RWPE1 (cell line): ENCODE measurements around the gene AMBRA1.

Experiments used
- CTCF ChIA-PET: fragments of 350-600 bp; sonication (Branson Sonifier 250); formaldehyde crosslinking; extraction: SDS; loops from one replicate; lab custom pipeline; 2021; lab: Yijun Ruan, JAX
- POLR2A ChIA-PET: fragments of 400-600 bp; formaldehyde crosslinking; extraction: SDS; loops from one replicate; lab custom pipeline; 2020; ENCODE audit warnings: antibody characterized with exemption; ENCODE audit not compliant: low non-redundant PET; lab: Yijun Ruan, JAX
- DNase-seq: peaks from one replicate; pipeline ENCODE4 v3.0.0; 2012; ENCODE audit warnings: low spot score
- H3K27ac ChIP-seq: fragments of 450-650 bp; 2 replicates; pipeline ENCODE4 v1.5.1; 2017
- TF ChIP-seq, protein P1 (sequence below): fragments of 450-650 bp; conservative IDR thresholded peaks from 2 replicates; pipeline ENCODE4 v1.5.1; 2017; ENCODE audit warnings: low read depth, mild to moderate bottlenecking

AMBRA1 gene

DNA sequence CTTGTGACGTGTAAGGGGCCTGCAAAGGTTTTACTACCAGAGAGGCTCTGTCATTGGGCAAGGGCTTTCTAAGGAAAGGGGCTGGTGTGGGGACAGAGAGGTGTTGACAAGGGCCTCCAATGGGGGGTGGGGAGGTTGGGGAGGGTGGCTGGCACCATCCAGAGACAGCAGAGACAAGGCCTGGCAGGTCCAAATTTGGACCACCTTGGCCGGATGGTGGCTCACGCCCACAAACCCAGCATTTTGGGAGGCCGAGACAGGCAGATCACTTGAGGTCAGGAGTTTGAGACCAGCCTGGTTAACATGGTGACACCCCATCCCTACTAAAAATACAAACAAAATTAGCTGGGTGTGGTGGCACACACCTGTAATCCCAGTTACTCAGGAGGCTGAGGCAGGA is 200.1 kb downstream of the AMBRA1 start:
- DNase-seq, result no peak
- CTCF ChIA-PET, result interaction anchor here (1.1 kb wide), 1 partner anchor 135 kb away, joined by 7 read pairs; no protein-coding TSS in a partner anchor
- TF ChIP-seq, protein P1, sequence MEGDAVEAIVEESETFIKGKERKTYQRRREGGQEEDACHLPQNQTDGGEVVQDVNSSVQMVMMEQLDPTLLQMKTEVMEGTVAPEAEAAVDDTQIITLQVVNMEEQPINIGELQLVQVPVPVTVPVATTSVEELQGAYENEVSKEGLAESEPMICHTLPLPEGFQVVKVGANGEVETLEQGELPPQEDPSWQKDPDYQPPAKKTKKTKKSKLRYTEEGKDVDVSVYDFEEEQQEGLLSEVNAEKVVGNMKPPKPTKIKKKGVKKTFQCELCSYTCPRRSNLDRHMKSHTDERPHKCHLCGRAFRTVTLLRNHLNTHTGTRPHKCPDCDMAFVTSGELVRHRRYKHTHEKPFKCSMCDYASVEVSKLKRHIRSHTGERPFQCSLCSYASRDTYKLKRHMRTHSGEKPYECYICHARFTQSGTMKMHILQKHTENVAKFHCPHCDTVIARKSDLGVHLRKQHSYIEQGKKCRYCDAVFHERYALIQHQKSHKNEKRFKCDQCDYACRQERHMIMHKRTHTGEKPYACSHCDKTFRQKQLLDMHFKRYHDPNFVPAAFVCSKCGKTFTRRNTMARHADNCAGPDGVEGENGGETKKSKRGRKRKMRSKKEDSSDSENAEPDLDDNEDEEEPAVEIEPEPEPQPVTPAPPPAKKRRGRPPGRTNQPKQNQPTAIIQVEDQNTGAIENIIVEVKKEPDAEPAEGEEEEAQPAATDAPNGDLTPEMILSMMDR, result no peak
- H3K27ac ChIP-seq, result no peak overlapping the region
- POLR2A ChIA-PET, result no interaction called here

DNA sequence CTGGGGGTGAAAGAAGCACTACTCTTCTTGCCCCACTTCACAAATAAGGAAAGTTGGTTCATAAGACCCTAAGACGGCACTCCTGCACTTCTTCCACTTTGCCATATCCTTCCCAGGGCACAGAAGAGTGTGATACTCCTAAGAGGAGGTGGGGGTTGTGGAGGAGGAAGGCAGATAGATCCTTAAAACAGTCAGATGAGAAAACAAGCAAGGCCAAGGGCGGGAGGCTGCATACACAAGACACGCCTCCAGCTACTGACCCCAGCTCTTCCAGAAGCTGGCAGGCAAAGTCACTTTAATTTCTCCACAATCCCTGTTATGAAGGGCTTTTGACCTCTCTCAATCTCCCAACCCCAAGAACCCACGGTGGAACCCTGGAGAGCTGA is 200.6 kb downstream of the AMBRA1 start:
- TF ChIP-seq, protein P1, result no peak
- POLR2A ChIA-PET, result no interaction called here
- no peak for DNase-seq
- no peak overlapping the region for H3K27ac ChIP-seq
- CTCF ChIA-PET, result interaction anchor here (0.6 to 1.1 kb wide), 4 partner anchors 29 to 223 kb away, joined by 3 to 7 read pairs (median 3); no protein-coding TSS in a partner anchor

DNA sequence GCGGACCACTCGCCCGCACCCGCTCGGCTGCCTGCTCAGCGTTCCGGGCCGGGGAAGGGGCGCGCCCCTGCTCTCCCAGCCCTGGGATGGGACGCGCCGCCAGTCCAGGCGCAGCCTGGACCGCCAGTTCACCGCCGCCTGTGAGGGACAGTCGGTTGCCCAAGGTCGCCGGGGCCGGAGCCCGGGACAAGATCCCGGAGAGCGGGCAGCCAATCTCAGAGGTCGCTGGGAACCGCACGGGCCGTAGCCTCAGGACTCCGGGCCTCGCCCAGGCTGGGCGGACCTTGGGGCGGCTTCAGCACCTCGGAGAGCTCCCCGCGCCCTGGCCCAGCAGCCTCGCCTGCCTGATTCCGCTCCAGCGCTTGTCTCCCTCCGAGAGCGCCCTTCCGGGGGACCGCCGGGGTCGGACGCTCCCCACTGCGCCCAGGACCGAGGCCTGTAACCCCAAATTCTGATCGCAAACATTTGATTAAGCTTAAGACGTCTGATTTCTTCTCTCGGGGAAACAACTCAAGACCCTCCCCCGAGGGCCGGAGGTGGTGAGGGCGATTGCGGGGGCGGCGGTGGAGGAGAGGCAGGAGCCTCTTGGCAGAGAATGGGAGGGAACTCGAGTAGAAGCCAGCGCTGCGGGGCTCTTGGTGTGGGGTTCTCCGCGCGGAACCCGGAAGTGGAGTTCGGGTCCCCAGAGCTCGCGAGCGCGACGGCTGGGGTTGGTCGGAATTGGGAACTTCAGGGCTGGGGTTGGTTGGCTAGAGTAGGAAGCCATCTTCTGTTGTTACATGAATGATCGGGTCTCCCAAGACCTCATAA is 201.2 kb downstream of the AMBRA1 start:
- ChIA-PET POLR2A (no interaction called here), CTCF (interaction anchor here (0.5 to 1.5 kb wide), 13 partner anchors 9 to 309 kb away, joined by 3 to 7 read pairs (median 4); no protein-coding TSS in a partner anchor)
- no peak overlapping the region for H3K27ac ChIP-seq
- TF ChIP-seq, protein P1, result no peak
- DNase-seq, result peak; percentile 87

DNA sequence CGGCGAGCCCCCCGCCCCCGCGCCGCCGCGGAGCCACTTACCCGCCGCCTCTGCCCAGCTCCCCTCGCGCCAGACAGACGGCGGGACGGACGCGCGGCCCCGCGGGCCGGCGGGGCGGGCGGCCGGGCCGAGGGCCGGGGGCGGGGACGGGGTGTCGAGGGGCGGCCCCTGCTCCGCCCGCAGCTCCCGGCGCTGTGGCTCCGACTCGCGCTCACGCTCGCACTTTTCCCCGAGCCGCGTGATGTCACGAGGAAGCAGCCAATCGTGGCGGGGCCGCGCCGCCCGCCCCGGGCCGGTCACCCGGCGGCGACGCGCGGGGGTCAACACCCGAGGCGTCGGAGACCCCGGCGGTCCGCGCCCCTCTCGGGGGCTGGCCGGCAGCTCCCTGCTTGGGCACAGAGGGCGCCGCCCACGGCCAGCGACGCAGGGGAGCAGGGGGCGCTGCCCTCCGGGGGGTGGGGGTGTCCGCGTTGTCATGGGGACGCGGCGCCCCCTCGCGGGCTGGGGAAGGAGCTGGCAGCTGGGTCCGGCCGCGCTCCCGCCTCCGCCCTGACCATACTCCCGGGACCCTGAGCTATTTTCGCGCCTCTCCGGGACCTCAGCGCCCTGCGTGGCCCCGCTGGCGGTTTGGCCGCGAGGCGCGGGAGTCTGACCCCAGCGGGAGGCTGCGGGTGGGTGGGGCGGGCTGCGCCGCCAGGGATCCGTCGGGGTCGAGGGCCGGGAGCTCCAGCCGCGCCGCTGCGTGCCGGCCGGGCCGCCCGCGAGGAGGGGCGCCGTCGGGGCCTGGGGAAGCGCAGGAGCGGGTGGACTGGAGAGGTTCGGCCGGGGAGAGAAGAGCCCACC is 202.0 kb downstream of the AMBRA1 start, which contains the start of gene CHRM4:
Gene CHRM4 (minus strand): TSS at position 199 of the 843 bp plus-strand sequence. CDS start 5,219 bp downstream, outside the sequence.
- CTCF ChIA-PET, result interaction anchor here (0.5 to 1.5 kb wide), 15 partner anchors 8 to 451 kb away, joined by 3 to 7 read pairs (median 4); no protein-coding TSS in a partner anchor
- POLR2A ChIA-PET, result no interaction called here
- TF ChIP-seq, protein P1, result peak; percentile 37; the same call in 1 of the 2 replicates
- no peak within 1 kb of the TSS for H3K27ac ChIP-seq
- peak; percentile 51 for DNase-seq

DNA sequence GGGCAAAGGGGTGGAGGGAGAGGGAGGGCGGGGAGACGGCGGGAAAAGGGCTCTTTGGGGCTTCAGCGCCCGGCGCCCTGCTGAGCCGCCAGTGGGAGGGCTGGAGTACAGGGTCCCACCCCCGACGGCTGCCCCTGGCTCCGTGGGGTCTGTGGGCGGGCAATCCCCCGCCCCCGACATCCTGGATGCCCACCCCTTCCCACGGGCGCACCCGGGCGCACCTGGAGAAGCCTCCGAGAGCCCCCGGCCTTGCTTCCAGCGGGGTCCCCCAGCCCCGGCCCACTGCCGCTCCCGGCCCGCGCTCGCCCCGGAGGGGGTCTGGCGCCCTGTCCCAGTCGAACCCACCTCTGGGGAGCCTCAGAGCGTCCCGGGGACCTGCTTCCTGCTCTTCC is 202.6 kb downstream of the AMBRA1 start:
- TF ChIP-seq, protein P1, result no peak
- no peak for DNase-seq
- ChIA-PET CTCF (interaction anchor here (0.7 to 1.5 kb wide), 7 partner anchors 15 to 450 kb away, joined by 3 to 5 read pairs (median 4); no protein-coding TSS in a partner anchor), POLR2A (no interaction called here)
- no peak overlapping the region for H3K27ac ChIP-seq
